H1 (cell line): ENCODE data around the gene NR3C2. TPM values are rescaled to one million over a fixed set of nuclear protein-coding genes. Genes with fewer than 3 reads are reported as not detected.

Source experiments
- CTCF ChIA-PET: fragments of 300-600 bp; sonication (Branson Sonifier 250); formaldehyde crosslinking; loops from one replicate; lab custom pipeline; 2021; ENCODE audit not compliant: partially characterized antibody; lab: Charles Lee
- POLR2A ChIA-PET: fragments of 300-600 bp; sonication (Branson Sonifier 250); formaldehyde crosslinking; loops from one replicate; lab custom pipeline; 2021; ENCODE audit warnings: inconsistent platforms; ENCODE audit not compliant: partially characterized antibody; lab: Charles Lee
- DNase-seq, 2 experiments: peaks; one replicate each; pipeline versions ENCODE4 v3.0.0 to v3.0.0-alpha.2; 2010 to 2022; ENCODE audit warnings: low spot score in 2 of 2, low read depth in 1 of 2, mixed read lengths in 1 of 2
- FAIRE-seq: peaks from 2 replicates; lab custom pipeline; 2011; peaks lifted over from hg19 to GRCh38; lab: Jason Lieb, UNC
- H2AFZ ChIP-seq: 2 replicates; pipeline ENCODE4 v1.8.1; 2012; ENCODE audit warnings: low read length, inconsistent platforms
- H2AK5ac ChIP-seq: 2 replicates; pipeline ENCODE4 v1.6.1; 2013; ENCODE audit warnings: low read depth, low read length
- H2BK120ac ChIP-seq: replicated peaks from 2 replicates; pipeline ENCODE3; 2013; ENCODE audit warnings: low read depth, low read length, inconsistent platforms
- H2BK12ac ChIP-seq: 2 replicates; pipeline ENCODE4 v1.6.1; 2013; ENCODE audit warnings: low read depth, low read length
- H2BK15ac ChIP-seq: 2 replicates; pipeline ENCODE4 v1.6.1; 2013; ENCODE audit warnings: low read length
- H2BK20ac ChIP-seq: 2 replicates; pipeline ENCODE4 v1.6.1; 2013; ENCODE audit warnings: low read length
- H2BK5ac ChIP-seq: 2 replicates; pipeline ENCODE4 v1.6.1; 2013; ENCODE audit warnings: low read depth, low read length
- H3K14ac ChIP-seq: 2 replicates; pipeline ENCODE4 v1.6.1; 2013; ENCODE audit warnings: inconsistent platforms; ENCODE audit not compliant: insufficient read length
- H3K18ac ChIP-seq: 2 replicates; pipeline ENCODE4 v1.6.1; 2013; ENCODE audit warnings: low read length; ENCODE audit errors: extremely low read depth
- H3K23ac ChIP-seq: 2 replicates; pipeline ENCODE4 v1.6.1; 2013; ENCODE audit warnings: inconsistent platforms; ENCODE audit not compliant: insufficient read length
- H3K23me2 ChIP-seq: 2 replicates; pipeline ENCODE4 v1.6.1; 2013; ENCODE audit warnings: low read depth, low read length
- H3K27ac ChIP-seq: 2 replicates; pipeline ENCODE4 v1.6.1; 2011; ENCODE audit warnings: low read depth, low read length, inconsistent platforms
- H3K27me3 ChIP-seq, 4 experiments: replicated peaks in 1 of 4; 1 replicate in 1 of 4; 2 replicates in 3 of 4; pipeline versions ENCODE4 v1.6.1 to v1.8.1; 2011 to 2013; ENCODE audit warnings: low read length in 3 of 4, mild to moderate bottlenecking in 3 of 4, inconsistent platforms in 2 of 4, mixed read lengths in 2 of 4, moderate library complexity in 1 of 4; ENCODE audit not compliant: control insufficient read depth in 3 of 4, insufficient read depth in 3 of 4; ENCODE audit errors: extremely low read depth in 1 of 4
- H3K36me3 ChIP-seq, 4 experiments: 2 replicates each; pipeline versions ENCODE4 v1.6.1 to v1.8.1; 2011 to 2013; ENCODE audit warnings: mild to moderate bottlenecking in 4 of 4, low read length in 3 of 4, moderate library complexity in 2 of 4, control low read depth in 1 of 4, inconsistent platforms in 1 of 4; ENCODE audit not compliant: insufficient read depth in 4 of 4, control insufficient read depth in 2 of 4
- H3K4ac ChIP-seq: replicated peaks from 2 replicates; pipeline ENCODE3; 2013; ENCODE audit warnings: low read length, low read depth, mixed read lengths, inconsistent platforms; ENCODE audit not compliant: insufficient read length
- H3K4me1 ChIP-seq, 4 experiments: replicated peaks in 1 of 4; 1 replicate in 1 of 4; 2 replicates in 3 of 4; pipeline versions ENCODE4 v1.6.1 to v1.8.1; 2011 to 2013; ENCODE audit warnings: low read length in 3 of 4, inconsistent platforms in 2 of 4, mixed read lengths in 1 of 4; ENCODE audit not compliant: insufficient read depth in 4 of 4, control insufficient read depth in 3 of 4
- H3K4me2 ChIP-seq, 2 experiments: 2 replicates each; pipeline versions ENCODE4 v1.6.1 to v1.8.1; 2011 to 2013; ENCODE audit warnings: low read depth in 2 of 2, low read length in 2 of 2, control low read depth in 1 of 2, inconsistent platforms in 1 of 2, mild to moderate bottlenecking in 1 of 2; ENCODE audit not compliant: insufficient read depth in 1 of 2
- H3K4me3 ChIP-seq, 4 experiments: fragments of 200-600, 300-600 bp in 1 of 4; sonication (generic), shearing (Covaris generic), sonication (Bioruptor Twin) in 1 of 4; 2 replicates each; pipeline versions ENCODE4 v1.5.1 to v1.8.1; 2011 to 2016; ENCODE audit warnings: low read length in 4 of 4, low read depth in 3 of 4, control low read depth in 2 of 4, inconsistent platforms in 2 of 4, mild to moderate bottlenecking in 2 of 4, mixed read lengths in 1 of 4, moderate library complexity in 1 of 4; ENCODE audit not compliant: insufficient read depth in 2 of 4; ENCODE audit errors: extremely low read depth in 1 of 4
- H3K56ac ChIP-seq: replicated peaks from 2 replicates; pipeline ENCODE3; 2013; ENCODE audit warnings: low read depth, mild to moderate bottlenecking, mixed read lengths, low read length, inconsistent platforms; ENCODE audit not compliant: insufficient read length
- H3K79me1 ChIP-seq: 2 replicates; pipeline ENCODE4 v1.6.1; 2013; ENCODE audit warnings: low read depth, low read length, control low read depth
- H3K79me2 ChIP-seq, 2 experiments: 2 replicates each; pipeline versions ENCODE4 v1.6.1 to v1.8.1; 2012 to 2013; ENCODE audit warnings: low read length in 2 of 2, mild to moderate bottlenecking in 2 of 2, inconsistent platforms in 1 of 2; ENCODE audit not compliant: insufficient read depth in 2 of 2, control insufficient read depth in 1 of 2
- H3K9ac ChIP-seq, 4 experiments: replicated peaks in 1 of 4; 1 replicate in 1 of 4; 2 replicates in 3 of 4; pipeline versions ENCODE4 v1.6.1 to v1.8.1; 2011 to 2013; ENCODE audit warnings: low read depth in 3 of 4, low read length in 3 of 4, control low read depth in 2 of 4, mild to moderate bottlenecking in 2 of 4, moderate library complexity in 2 of 4, inconsistent platforms in 1 of 4; ENCODE audit errors: extremely low read depth in 1 of 4
- H3K9me3 ChIP-seq, 2 experiments: 2 replicates each; pipeline versions ENCODE4 v1.6.1 to v1.8.1; 2012 to 2013; ENCODE audit warnings: mild to moderate bottlenecking in 2 of 2, moderate library complexity in 2 of 2, control low read depth in 1 of 2, inconsistent platforms in 1 of 2, low read depth in 1 of 2, low read length in 1 of 2, mixed read lengths in 1 of 2; ENCODE audit not compliant: insufficient read depth in 2 of 2
- H4K20me1 ChIP-seq, 2 experiments: replicated peaks in 1 of 2; 2 replicates each; pipeline versions ENCODE3 to v1.8.1; 2011 to 2013; ENCODE audit warnings: inconsistent platforms in 2 of 2, low read length in 2 of 2, mild to moderate bottlenecking in 1 of 2; ENCODE audit not compliant: insufficient read depth in 2 of 2, control insufficient read depth in 1 of 2
- H4K5ac ChIP-seq: 2 replicates; pipeline ENCODE4 v1.6.1; 2013; ENCODE audit warnings: low read length, low read depth, mixed read lengths, inconsistent platforms; ENCODE audit not compliant: insufficient read length
- H4K8ac ChIP-seq: 2 replicates; pipeline ENCODE4 v1.8.0; 2013; ENCODE audit warnings: mild to moderate bottlenecking, moderate library complexity, low read length, inconsistent platforms; ENCODE audit not compliant: insufficient read depth; ENCODE audit errors: extremely low read depth
- H4K91ac ChIP-seq: replicated peaks from 2 replicates; pipeline ENCODE3; 2013; ENCODE audit warnings: low read length, mixed read lengths, inconsistent platforms; ENCODE audit not compliant: insufficient read length
- CREB1 ChIP-seq: IDR thresholded peaks from 2 replicates; pipeline ENCODE4 v1.6.1; 2012; ENCODE audit warnings: inconsistent platforms
- EZH2 ChIP-seq: fragments of 200-600 bp; sonication (generic); IDR thresholded peaks from 2 replicates; pipeline ENCODE4 v1.7.1; 2012; ENCODE audit warnings: low read depth, mild to moderate bottlenecking, moderate library complexity, low read length, inconsistent platforms; ENCODE audit not compliant: severe bottlenecking
- WGBS, 2 experiments: shearing (Covaris generic) in 1 of 2; methylation state at CpG; one replicate each; pipeline versions ENCODE4 v1.1.6 to v1.1.7; 2013 to 2015; ENCODE audit warnings: low lambda C conversion rate in 2 of 2, mixed read lengths in 2 of 2, inconsistent platforms in 1 of 2, low coverage in 1 of 2, missing lambda C conversion rate in 1 of 2; ENCODE audit not compliant: insufficient replicate concordance in 2 of 2, insufficient coverage in 1 of 2, insufficient read length in 1 of 2; ENCODE audit errors: extremely low coverage in 1 of 2, missing lambda C conversion rate in 1 of 2; 5-methylcytosine and 5-hydroxymethylcytosine counted together
- polyA plus RNA-seq, 7 experiments: library from polyadenylated mRNA; depleted of rRNA in 3 of 7; stranded (reverse) in 5 of 7; unstranded in 2 of 7; fragments of >200 nt in 5 of 7; fragments of 200-250 nt in 2 of 7; gene quantifications; 1 replicate in 5 of 7; 2 replicates in 1 of 7; 4 replicates in 1 of 7; pipeline versions ENCODE4 v1.2.1 to v1.2.3, GENCODE V29; 2011 to 2013; ENCODE audit warnings: missing spikeins in 2 of 7, mixed read lengths in 2 of 7
- total RNA-seq: library from RNA; stranded (reverse); fragmentation: NEBNext Ultra II Directional; extraction: Animal tissue kit (Norgen Biotek cat#: 25700); gene quantifications from 2 replicates; pipeline ENCODE4 v1.2.1, GENCODE V29; 2021

The NR3C2 gene
- total and polyA plus RNA-seq, 2 of the 8 experiments (the other 6 are each of a cell fraction or from before 2014, with no cell fraction given) = 0.80 to 3.9 TPM

DNA sequence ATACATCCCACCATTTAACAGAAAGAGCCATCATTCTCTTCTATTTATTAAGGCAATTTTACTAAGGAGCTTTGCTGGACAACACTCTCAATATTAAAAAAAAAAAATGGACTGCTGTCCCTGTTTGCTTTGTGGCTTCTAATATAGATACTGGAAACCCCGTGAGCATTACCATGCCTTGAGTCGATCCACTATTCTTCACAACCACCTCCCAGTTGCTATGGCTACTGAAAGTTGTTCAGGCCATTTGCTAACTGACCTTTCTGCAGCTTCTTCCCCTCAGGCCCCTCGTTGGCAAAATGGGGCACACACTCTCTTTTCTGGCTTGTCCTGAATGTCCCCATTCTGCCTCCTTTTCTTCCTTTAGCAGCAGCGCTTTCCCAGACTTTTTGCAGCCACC lies 340.4 kb downstream of the NR3C2 start:
- Histone ChIP-seq H3K27ac (no peak overlapping the region), H2AFZ (no peak overlapping the region), H3K23me2 (no peaks in the 10 kb centered on the region), H3K4me3 (no peak overlapping the region), H3K27me3 (no peaks in the 10 kb centered on the region), H3K9me3 (no peaks in the 10 kb centered on the region), H3K4me1 (peaks cover 0 to 4% (median 0%) of the 10 kb centered on the region in 4 experiments; a peak in 2 of 7 replicates), H2BK120ac (no peak overlapping the region), H3K4ac (no peak overlapping the region), H3K56ac (no peak overlapping the region), H3K18ac (no peak overlapping the region), H2BK20ac (no peak overlapping the region), H4K5ac (no peak overlapping the region), H3K79me2 (no peaks in the 10 kb centered on the region), H4K20me1 (no peaks in the 10 kb centered on the region), H3K14ac (no peak overlapping the region), H2BK5ac (no peak overlapping the region; the same call in 1 of the 2 replicates), H2BK12ac (no peak overlapping the region), H3K23ac (no peak overlapping the region), H3K4me2 (no peak overlapping the region), H4K8ac (no peak overlapping the region), H3K79me1 (no peaks in the 10 kb centered on the region), H3K9ac (no peak overlapping the region), H2AK5ac (no peak overlapping the region), H2BK15ac (no peak overlapping the region), H4K91ac (peak overlapping the region; percentile 59), H3K36me3 (no peaks in the 10 kb centered on the region)
- FAIRE-seq (no peak), DNase-seq (no peak)
- TF ChIP-seq EZH2 = no peak
- TF ChIP-seq CREB1 = no peak
- CTCF ChIA-PET = interaction anchor here (1.0 kb wide), 2 partner anchors 40 to 43 kb away, joined by 3 read pairs; no protein-coding TSS in a partner anchor
- POLR2A ChIA-PET = no interaction called here
- 89% methylated on average over 4 of the region's 4 CpGs; no CpG with 5 or more reads in 1 of the 2 experiments for WGBS, 2 experiments
